ENCODE results near the gene RGS3.

RGS3 gene

DNA sequence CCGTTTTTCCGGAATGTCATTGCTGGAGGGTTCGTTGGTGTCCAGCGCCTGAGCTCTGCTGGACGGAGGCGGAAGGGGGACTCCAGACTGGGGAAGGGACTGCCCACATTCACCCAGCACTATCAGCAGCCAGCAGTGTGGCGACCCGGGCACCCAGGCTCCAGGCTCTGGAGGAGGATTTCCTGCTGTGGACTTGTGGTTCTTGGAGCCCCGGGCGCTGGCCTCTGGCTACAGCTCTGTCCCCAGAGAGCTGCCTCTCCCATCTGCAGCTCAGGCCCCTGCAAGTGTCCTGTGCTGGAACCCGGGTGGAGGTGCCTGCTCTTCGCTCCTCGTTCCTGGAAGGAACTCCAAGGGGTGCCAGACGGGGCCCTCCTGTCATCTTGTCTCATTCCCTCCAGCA, 152.6 kb downstream of the RGS3 start:
- Histone ChIP-seq H3K4me2 (ENCODE audit: low read length, poor library complexity, severe bottlenecking) (no peak overlapping the region), H3K4ac (ENCODE audit: low read depth in 1 of 2, low read length in 2 of 2) (peak overlapping the region; percentile 37 to 41), H3K4me1 (ENCODE audit: control insufficient read depth, insufficient read depth, low read depth, low read length) (peaks cover 38% of the 10 kb centered on the region), H3K36me3 (ENCODE audit: control insufficient read depth in 1 of 2, insufficient read depth in 2 of 2, low read depth in 1 of 2, low read length in 2 of 2) (no peaks in the 10 kb centered on the region), H3K9me3 (ENCODE audit: control insufficient read depth, low read length) (no peaks in the 10 kb centered on the region), H3K23ac (ENCODE audit: low read length in 2 of 2) (no peak overlapping the region), H3K27me3 (ENCODE audit: control insufficient read depth in 1 of 2, insufficient read depth in 1 of 2, low read length in 2 of 2) (no peaks in the 10 kb centered on the region), H3K27ac (ENCODE audit: low read length, poor library complexity, severe bottlenecking) (no peak overlapping the region), H2BK120ac (ENCODE audit: low read depth, low read length) (no peak overlapping the region), H3K18ac (ENCODE audit: low read depth in 1 of 2, low read length in 2 of 2) (no peak overlapping the region), H3K4me3 (ENCODE audit: insufficient read depth in 1 of 2, low read depth in 1 of 2, low read length in 2 of 2) (no peak overlapping the region), H2AFZ (ENCODE audit: low read depth, low read length) (no peak overlapping the region), H3K79me1 (replicated peaks; ENCODE audit: low read length, poor library complexity, severe bottlenecking) (peaks cover 7% of the 10 kb centered on the region), H2BK12ac (ENCODE audit: low read length in 2 of 2) (peak overlapping the region in 1 of 2 experiments; percentile 50), H2AK5ac (ENCODE audit: low read length, severe bottlenecking) (peak overlapping the region; percentile 11), H2BK5ac (ENCODE audit: low read depth, low read length, poor library complexity, severe bottlenecking) (no peak overlapping the region), H3K14ac (ENCODE audit: low read length in 2 of 2) (no peak overlapping the region), H4K91ac (ENCODE audit: low read length) (no peak overlapping the region), H4K8ac (ENCODE audit: low read length) (peak overlapping the region; percentile 56), H3K9ac (ENCODE audit: low read length) (peak overlapping the region; percentile 78), H2BK15ac (ENCODE audit: low read depth, poor library complexity, severe bottlenecking) (peak overlapping the region; percentile 38)
- 71% methylated on average over 14 of the region's 14 CpGs for WGBS
- no peak for DNase-seq

DNA sequence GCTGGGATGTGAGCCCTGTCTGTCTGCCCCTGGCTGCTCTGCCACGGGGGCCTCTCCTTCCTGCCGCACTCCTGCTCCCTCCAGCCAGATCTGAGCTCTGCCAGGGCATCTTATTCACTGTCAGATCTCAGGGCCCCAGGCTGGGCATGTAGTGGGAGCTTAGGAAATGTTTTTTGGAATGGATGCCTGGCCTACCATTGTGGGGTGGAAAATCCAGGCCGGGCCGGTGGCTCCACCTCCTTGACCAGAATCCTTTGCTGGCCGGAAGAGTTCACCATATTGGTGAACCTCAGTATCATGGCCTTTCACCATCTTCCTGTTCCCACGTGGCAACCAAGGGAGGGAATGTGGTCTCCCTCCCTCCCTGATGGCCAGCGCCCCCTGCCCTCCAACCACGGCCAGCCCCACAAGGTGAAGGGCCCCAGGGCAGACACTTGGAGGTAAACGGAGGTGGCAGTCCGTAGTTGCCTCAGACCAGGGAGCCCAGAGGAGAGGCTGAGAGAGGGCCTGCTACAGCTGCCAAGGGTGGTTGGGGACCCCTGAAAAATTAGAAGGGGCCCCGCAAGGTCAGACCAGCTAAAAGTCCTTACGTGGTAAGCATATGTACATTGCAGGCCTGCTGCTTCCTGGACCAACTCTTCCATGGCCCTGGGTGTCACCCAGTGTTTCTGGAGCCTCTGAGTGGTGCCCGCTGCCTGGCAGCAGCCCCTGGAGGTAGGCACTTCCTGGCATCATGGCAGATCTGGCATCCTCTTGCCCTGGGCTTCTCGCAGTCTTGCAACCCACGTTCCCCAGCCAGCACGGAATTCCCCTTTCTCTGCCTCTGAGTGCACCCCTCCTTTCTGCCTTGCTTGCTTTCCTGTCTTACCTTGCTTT, 153.3 kb downstream of the RGS3 start:
- WGBS, result 92% methylated on average over 15 of the region's 16 CpGs
- no peaks in the 10 kb centered on the region for H3K27me3 ChIP-seq (ENCODE audit: control insufficient read depth in 1 of 2, insufficient read depth in 1 of 2, low read length in 2 of 2)

DNA sequence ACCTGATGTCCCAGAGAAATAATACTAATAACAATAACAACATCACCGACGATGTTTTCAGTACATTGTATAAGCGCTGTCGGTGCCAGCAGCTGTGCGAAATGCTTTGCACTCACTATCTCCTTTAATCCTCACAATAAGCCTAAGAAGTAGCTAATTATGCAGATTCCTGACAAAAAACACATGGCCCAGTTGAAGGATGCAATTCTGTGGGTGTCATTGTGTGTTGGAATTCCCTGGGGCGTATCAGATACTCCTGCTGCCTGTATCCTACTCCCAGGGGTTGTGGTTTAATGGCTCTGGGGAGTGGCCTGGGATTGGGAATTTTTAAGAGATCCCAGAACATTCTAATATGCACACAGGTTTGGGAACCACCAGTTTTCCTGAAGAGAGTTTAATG, 154.0 kb downstream of the RGS3 start:
- Histone ChIP-seq H3K4me3 (ENCODE audit: insufficient read depth in 1 of 2, low read depth in 1 of 2, low read length in 2 of 2) (no peak overlapping the region), H3K4me1 (ENCODE audit: control insufficient read depth, insufficient read depth, low read depth, low read length) (peaks cover 36% of the 10 kb centered on the region), H2BK12ac (ENCODE audit: low read length in 2 of 2) (peak overlapping the region in 1 of 2 experiments; percentile 96), H3K36me3 (ENCODE audit: control insufficient read depth in 1 of 2, insufficient read depth in 2 of 2, low read depth in 1 of 2, low read length in 2 of 2) (no peaks in the 10 kb centered on the region), H3K14ac (ENCODE audit: low read length in 2 of 2) (no peak overlapping the region), H3K27ac (ENCODE audit: low read length, poor library complexity, severe bottlenecking) (no peak overlapping the region), H3K4ac (ENCODE audit: low read depth in 1 of 2, low read length in 2 of 2) (no peak overlapping the region), H3K18ac (ENCODE audit: low read depth in 1 of 2, low read length in 2 of 2) (no peak overlapping the region), H3K9me3 (ENCODE audit: control insufficient read depth, low read length) (no peaks in the 10 kb centered on the region), H3K23ac (ENCODE audit: low read length in 2 of 2) (no peak overlapping the region), H2BK5ac (ENCODE audit: low read depth, low read length, poor library complexity, severe bottlenecking) (no peak overlapping the region), H2BK15ac (ENCODE audit: low read depth, poor library complexity, severe bottlenecking) (no peak overlapping the region), H3K4me2 (ENCODE audit: low read length, poor library complexity, severe bottlenecking) (no peak overlapping the region), H3K79me1 (replicated peaks; ENCODE audit: low read length, poor library complexity, severe bottlenecking) (peaks cover 7% of the 10 kb centered on the region), H4K91ac (ENCODE audit: low read length) (no peak overlapping the region), H2AK5ac (ENCODE audit: low read length, severe bottlenecking) (peak overlapping the region; percentile 38), H4K8ac (ENCODE audit: low read length) (no peak overlapping the region), H3K9ac (ENCODE audit: low read length) (no peak overlapping the region), H2BK120ac (ENCODE audit: low read depth, low read length) (no peak overlapping the region), H2AFZ (ENCODE audit: low read depth, low read length) (no peak overlapping the region), H3K27me3 (ENCODE audit: control insufficient read depth in 1 of 2, insufficient read depth in 1 of 2, low read length in 2 of 2) (no peaks in the 10 kb centered on the region)
- peak; percentile 70 for DNase-seq
- 82% methylated on average over 5 of the region's 6 CpGs for WGBS

More for the DNA sequence above, 153.3 kb downstream of the RGS3 start:
- Histone ChIP-seq H3K18ac (ENCODE audit: low read depth in 1 of 2, low read length in 2 of 2) (peak overlapping the region; percentile 23 to 59), H2BK15ac (ENCODE audit: low read depth, poor library complexity, severe bottlenecking) (peak overlapping the region; percentile 38), H3K27ac (ENCODE audit: low read length, poor library complexity, severe bottlenecking) (no peak overlapping the region), H4K91ac (ENCODE audit: low read length) (peak overlapping the region; percentile 77), H2BK5ac (ENCODE audit: low read depth, low read length, poor library complexity, severe bottlenecking) (no peak overlapping the region), H3K14ac (ENCODE audit: low read length in 2 of 2) (peak overlapping the region in 1 of 2 experiments; percentile 53), H3K4me2 (ENCODE audit: low read length, poor library complexity, severe bottlenecking) (no peak overlapping the region), H3K4me1 (ENCODE audit: control insufficient read depth, insufficient read depth, low read depth, low read length) (peaks cover 36% of the 10 kb centered on the region), H2AFZ (ENCODE audit: low read depth, low read length) (peak overlapping the region; percentile 10), H3K4ac (ENCODE audit: low read depth in 1 of 2, low read length in 2 of 2) (peak overlapping the region; percentile 37 to 71), H2BK120ac (ENCODE audit: low read depth, low read length) (no peak overlapping the region), H3K36me3 (ENCODE audit: control insufficient read depth in 1 of 2, insufficient read depth in 2 of 2, low read depth in 1 of 2, low read length in 2 of 2) (no peaks in the 10 kb centered on the region), H3K4me3 (ENCODE audit: insufficient read depth in 1 of 2, low read depth in 1 of 2, low read length in 2 of 2) (no peak overlapping the region), H3K9ac (ENCODE audit: low read length) (peak overlapping the region; percentile 78), H3K79me1 (replicated peaks; ENCODE audit: low read length, poor library complexity, severe bottlenecking) (peaks cover 7% of the 10 kb centered on the region), H3K23ac (ENCODE audit: low read length in 2 of 2) (no peak overlapping the region), H4K8ac (ENCODE audit: low read length) (peak overlapping the region; percentile 56), H2BK12ac (ENCODE audit: low read length in 2 of 2) (peak overlapping the region; percentile 6 to 96), H2AK5ac (ENCODE audit: low read length, severe bottlenecking) (peak overlapping the region; percentile 11), H3K9me3 (ENCODE audit: control insufficient read depth, low read length) (no peaks in the 10 kb centered on the region)
- DNase-seq, result no peak

- H2BK120ac ChIP-seq (ENCODE audit: low read depth, low read length), result peak overlapping the region; percentile 29
- no peaks in the 10 kb centered on the region for H3K9me3 ChIP-seq (ENCODE audit: control insufficient read depth, low read length)
- H2BK12ac ChIP-seq (ENCODE audit: low read length in 2 of 2), result peak overlapping the region; percentile 91 to 98
- H3K27ac ChIP-seq (ENCODE audit: low read length, poor library complexity, severe bottlenecking), result peak overlapping the region; percentile 99
- H2BK5ac ChIP-seq (ENCODE audit: low read depth, low read length, poor library complexity, severe bottlenecking), result peak overlapping the region; percentile 100
- peaks cover 42% of the 10 kb centered on the region for H3K4me1 ChIP-seq (ENCODE audit: control insufficient read depth, insufficient read depth, low read depth, low read length)
- no peak for DNase-seq
- H2BK15ac ChIP-seq (ENCODE audit: low read depth, poor library complexity, severe bottlenecking), result no peak overlapping the region
- no peaks in the 10 kb centered on the region for H3K27me3 ChIP-seq (ENCODE audit: control insufficient read depth in 1 of 2, insufficient read depth in 1 of 2, low read length in 2 of 2)
- H3K79me1 ChIP-seq (replicated peaks; ENCODE audit: low read length, poor library complexity, severe bottlenecking), result peaks cover 7% of the 10 kb centered on the region
- H4K91ac ChIP-seq (ENCODE audit: low read length), result peak overlapping the region; percentile 74
- H3K4ac ChIP-seq (ENCODE audit: low read depth in 1 of 2, low read length in 2 of 2), result peak overlapping the region; percentile 4 to 36
- no peak overlapping the region for H3K4me3 ChIP-seq (ENCODE audit: insufficient read depth in 1 of 2, low read depth in 1 of 2, low read length in 2 of 2)
- H3K14ac ChIP-seq (ENCODE audit: low read length in 2 of 2), result no peak overlapping the region
- peak overlapping the region; percentile 89 for H2AK5ac ChIP-seq (ENCODE audit: low read length, severe bottlenecking)
- peak overlapping the region in 1 of 2 experiments; percentile 37 for H3K18ac ChIP-seq (ENCODE audit: low read depth in 1 of 2, low read length in 2 of 2)
- no peak overlapping the region for H3K23ac ChIP-seq (ENCODE audit: low read length in 2 of 2)
- H3K36me3 ChIP-seq (ENCODE audit: control insufficient read depth in 1 of 2, insufficient read depth in 2 of 2, low read depth in 1 of 2, low read length in 2 of 2), result no peaks in the 10 kb centered on the region
- 91% methylated on average over 6 of the region's 7 CpGs for WGBS
- no peak overlapping the region for H2AFZ ChIP-seq (ENCODE audit: low read depth, low read length)
- H3K9ac ChIP-seq (ENCODE audit: low read length), result peak overlapping the region; percentile 93
- no peak overlapping the region for H3K4me2 ChIP-seq (ENCODE audit: low read length, poor library complexity, severe bottlenecking)
- H4K8ac ChIP-seq (ENCODE audit: low read length), result no peak overlapping the region
These were observed 155.4 kb downstream of the RGS3 start for GRCh38 chr9:113618836-113619490.

All from mesenchymal stem cell (in vitro differentiated cells and primary cell).